GM12878 (cell line): ENCODE data around the gene ITGAV. TPM values are rescaled to one million over a fixed set of nuclear protein-coding genes. Genes with fewer than 3 reads are reported as not detected.

Experiments
- CEBPZ ChIP-seq: fragments of 150-350 bp; IDR thresholded peaks from 2 replicates; pipeline ENCODE4 v1.6.1; 2016; ENCODE audit warnings: low read depth, low read length
- DPF2 ChIP-seq: fragments of 450-650 bp; IDR thresholded peaks from 2 replicates; pipeline ENCODE4 v1.6.1; 2017; ENCODE audit warnings: mild to moderate bottlenecking
- EED ChIP-seq: sonication (generic); IDR thresholded peaks from 2 replicates; pipeline ENCODE4 v1.6.1; 2016; ENCODE audit warnings: antibody characterized with exemption, low read depth
- EGR1 ChIP-seq, 2 experiments: IDR thresholded peaks; 1 replicate in 1 of 2; 2 replicates in 1 of 2; pipeline ENCODE4 v1.6.1; 2011 to 2012; ENCODE audit warnings: low read depth in 2 of 2, low read length in 2 of 2, borderline replicate concordance in 1 of 2, mild to moderate bottlenecking in 1 of 2, moderate library complexity in 1 of 2
- ESRRA ChIP-seq: IDR thresholded peaks from 2 replicates; pipeline ENCODE4 v1.6.1; 2012; ENCODE audit warnings: mild to moderate bottlenecking, low read length, improper control_type of control experiment
- MEF2B ChIP-seq: fragments of 450-650 bp; IDR thresholded peaks from 2 replicates; pipeline ENCODE4 v1.6.1; 2018; ENCODE audit warnings: mild to moderate bottlenecking, moderate library complexity; ENCODE audit not compliant: partially characterized antibody, poor library complexity, severe bottlenecking
- MTA3 ChIP-seq: IDR thresholded peaks from 2 replicates; pipeline ENCODE4 v1.6.1; 2012; ENCODE audit warnings: low read length, inconsistent platforms, borderline replicate concordance
- MYB ChIP-seq: fragments of 150-350 bp; IDR thresholded peaks from 2 replicates; pipeline ENCODE4 v1.6.1; 2014; ENCODE audit warnings: mild to moderate bottlenecking, low read depth, low read length, borderline replicate concordance
- PAX5 ChIP-seq: IDR thresholded peaks from 2 replicates; pipeline ENCODE4 v1.6.1; 2011; ENCODE audit warnings: low read depth, low read length, borderline replicate concordance
- SIX5 ChIP-seq: IDR thresholded peaks from 2 replicates; pipeline ENCODE4 v1.6.1; 2011; ENCODE audit warnings: mild to moderate bottlenecking, low read depth, low read length, moderate library complexity; ENCODE audit not compliant: severe bottlenecking
- ZNF384 ChIP-seq: IDR thresholded peaks from 2 replicates; pipeline ENCODE4 v1.6.1; 2012; ENCODE audit warnings: low read depth, mild to moderate bottlenecking, low read length, improper control_type of control experiment, borderline replicate concordance
- ZNF592 ChIP-seq: fragments of 450-650 bp; IDR thresholded peaks from 2 replicates; pipeline ENCODE4 v1.6.1; 2017; ENCODE audit warnings: mild to moderate bottlenecking, moderate library complexity
- polyA plus RNA-seq, 11 experiments: library from polyadenylated mRNA; depleted of rRNA in 4 of 11; unstranded in 6 of 11; stranded (reverse) in 5 of 11; fragments of >200 nt; fragmentation: Nextera tagmentation in 4 of 11; fragmentation: Illumina TruSeq in 1 of 11; extraction: Ambion mirVana in 4 of 11; extraction: Trizol in 1 of 11; gene quantifications; 1 replicate in 1 of 11; 2 replicates in 10 of 11; pipeline versions ENCODE4 v1.2.1 to v1.2.3, GENCODE V29; 2011 to 2016; ENCODE audit warnings: inconsistent platforms in 2 of 11, missing spikeins in 2 of 11, low read depth in 1 of 11
- total RNA-seq, 4 experiments: library from RNA; depleted of rRNA in 3 of 4; stranded (reverse); fragments of >200 nt in 3 of 4; fragmentation: Illumina TruSeq in 1 of 4; extraction: Trizol in 1 of 4; gene quantifications; 2 replicates each; pipeline versions ENCODE4 v1.2.1 to v1.2.3, GENCODE V29; 2013 to 2021

The ITGAV gene
- total and polyA plus RNA-seq, 10 of the 15 experiments (the other 5 are each of a cell fraction or from before 2014, with no cell fraction given) = 2.1 to 10.8 (median 6.1) TPM

GRCh38 chr2:186560254-186560653, 29.6 kb upstream of the ITGAV start (continued):
- TF ChIP-seq CEBPZ (no peak), EGR1 (IDR thresholded peaks at IDR 0.05; ENCODE audit: borderline replicate concordance in 1 of 2, low read depth in 2 of 2, low read length in 2 of 2) (no peak), PAX5 (no peak), ZNF384 (no peak), SIX5 (no peak), ESRRA (no peak), MYB (no peak), EED (no peak), ZNF592 (no peak), MTA3 (no peak), DPF2 (no peak), MEF2B (no peak)
- TF ChIP-seq, all 136 proteins: peak for 0
